Measurements from ENCODE around the gene SSBP3. TPM values are rescaled to one million over a fixed set of nuclear protein-coding genes. Genes with fewer than 3 reads are reported as not detected.
A peak's percentile ranks its signal among the peaks of the same experiment; 100 is the strongest.
"Not testable (repeated sequence)": the region's sequence is repeated elsewhere in the genome, so short reads cannot be mapped to it uniquely, and the experiment has no call there.

Gene SSBP3
- 14.5 and 18.3 TPM in 2 replicates for total RNA-seq

- Histone ChIP-seq H3K4me3 (ENCODE audit: insufficient read depth, low read length) (peak within 1 kb of the TSS; percentile 80), H2AFZ (ENCODE audit: low read length) (peak within 1 kb of the TSS; percentile 90), H3K9me3 (ENCODE audit: low read depth, low read length) (no peaks in the 10 kb centered on the region), H3K27me3 (ENCODE audit: insufficient read depth, low read length) (no peaks in the 10 kb centered on the region), H4K20me1 (ENCODE audit: insufficient read depth, low read length) (peaks cover 14% of the 10 kb centered on the region), H3K36me3 (ENCODE audit: insufficient read depth, low read length) (peaks cover 7% of the 10 kb centered on the region), H3K27ac (ENCODE audit: low read depth, low read length) (peak within 1 kb of the TSS; percentile 24), H3K4me2 (ENCODE audit: insufficient read depth, low read length) (peak within 1 kb of the TSS; percentile 92), H3K4me1 (ENCODE audit: insufficient read depth, low read length) (peaks cover 40% of the 10 kb centered on the region), H3K79me2 (ENCODE audit: insufficient read depth, low read length) (peaks cover 29% of the 10 kb centered on the region)
- peak; percentile 100 for DNase-seq (ENCODE audit: insufficient read length, low spot score, missing footprints)
- no peak for TF ChIP-seq CTCF (IDR thresholded peaks at IDR 0.05; ENCODE audit: extremely low read depth, low read depth, low read length)
These were observed at the start of gene SSBP3 for GRCh38 chr1:54406339-54407153. Gene SSBP3, minus strand, starts transcription at chr1:54406394.

- no peaks in the 10 kb centered on the region for H3K36me3 ChIP-seq (ENCODE audit: insufficient read depth, low read length)
- DNase-seq (ENCODE audit: insufficient read length, low spot score, missing footprints), result no peak
- no peak for TF ChIP-seq CTCF (IDR thresholded peaks at IDR 0.05; ENCODE audit: extremely low read depth, low read depth, low read length)
These were observed 47.3 kb upstream of the SSBP3 start for GRCh38 chr1:54453509-54453908.

GRCh38 chr1:54453022-54453421 is 46.8 kb upstream of the SSBP3 start:
- Histone ChIP-seq H3K27ac (ENCODE audit: low read depth, low read length) (no peak overlapping the region), H3K4me3 (ENCODE audit: insufficient read depth, low read length) (no peak overlapping the region), H2AFZ (ENCODE audit: low read length) (no peak overlapping the region), H4K20me1 (ENCODE audit: insufficient read depth, low read length) (no peaks in the 10 kb centered on the region), H3K79me2 (ENCODE audit: insufficient read depth, low read length) (no peaks in the 10 kb centered on the region), H3K27me3 (ENCODE audit: insufficient read depth, low read length) (no peaks in the 10 kb centered on the region), H3K4me1 (ENCODE audit: insufficient read depth, low read length) (no peaks in the 10 kb centered on the region), H3K36me3 (ENCODE audit: insufficient read depth, low read length) (no peaks in the 10 kb centered on the region), H3K9me3 (ENCODE audit: low read depth, low read length) (no peaks in the 10 kb centered on the region), H3K4me2 (ENCODE audit: insufficient read depth, low read length) (no peak overlapping the region)
- no peak for TF ChIP-seq CTCF (IDR thresholded peaks at IDR 0.05; ENCODE audit: extremely low read depth, low read depth, low read length)
- DNase-seq (ENCODE audit: insufficient read length, low spot score, missing footprints), result peak; percentile 76

More at GRCh38 chr1:54453509-54453908, 47.3 kb upstream of the SSBP3 start:
- Histone ChIP-seq H2AFZ (ENCODE audit: low read length) (no peak overlapping the region), H3K79me2 (ENCODE audit: insufficient read depth, low read length) (no peaks in the 10 kb centered on the region), H4K20me1 (ENCODE audit: insufficient read depth, low read length) (no peaks in the 10 kb centered on the region), H3K27ac (ENCODE audit: low read depth, low read length) (no peak overlapping the region), H3K27me3 (ENCODE audit: insufficient read depth, low read length) (no peaks in the 10 kb centered on the region), H3K4me1 (ENCODE audit: insufficient read depth, low read length) (no peaks in the 10 kb centered on the region), H3K4me2 (ENCODE audit: insufficient read depth, low read length) (no peak overlapping the region), H3K4me3 (ENCODE audit: insufficient read depth, low read length) (no peak overlapping the region), H3K9me3 (ENCODE audit: low read depth, low read length) (no peaks in the 10 kb centered on the region)

- H3K27ac ChIP-seq (ENCODE audit: low read depth, low read length); H3K27me3 ChIP-seq (ENCODE audit: insufficient read depth, low read length); H3K9me3 ChIP-seq (ENCODE audit: low read depth, low read length); H3K4me1 ChIP-seq (ENCODE audit: insufficient read depth, low read length); H3K4me3 ChIP-seq (ENCODE audit: insufficient read depth, low read length); H4K20me1 ChIP-seq (ENCODE audit: insufficient read depth, low read length); DNase-seq (ENCODE audit: insufficient read length, low spot score, missing footprints); H3K79me2 ChIP-seq (ENCODE audit: insufficient read depth, low read length); H2AFZ ChIP-seq (ENCODE audit: low read length); H3K36me3 ChIP-seq (ENCODE audit: insufficient read depth, low read length); H3K4me2 ChIP-seq (ENCODE audit: insufficient read depth, low read length): not testable (repeated sequence)
These were observed 43.2 kb upstream of the SSBP3 start for GRCh38 chr1:54449431-54449830.

- not testable (repeated sequence) for H3K4me1 ChIP-seq (ENCODE audit: insufficient read depth, low read length); H3K27me3 ChIP-seq (ENCODE audit: insufficient read depth, low read length); H4K20me1 ChIP-seq (ENCODE audit: insufficient read depth, low read length); H3K27ac ChIP-seq (ENCODE audit: low read depth, low read length); H3K4me2 ChIP-seq (ENCODE audit: insufficient read depth, low read length); H3K4me3 ChIP-seq (ENCODE audit: insufficient read depth, low read length); H2AFZ ChIP-seq (ENCODE audit: low read length); DNase-seq (ENCODE audit: insufficient read length, low spot score, missing footprints); H3K9me3 ChIP-seq (ENCODE audit: low read depth, low read length); H3K36me3 ChIP-seq (ENCODE audit: insufficient read depth, low read length); H3K79me2 ChIP-seq (ENCODE audit: insufficient read depth, low read length)
These were observed 42.6 kb upstream of the SSBP3 start for GRCh38 chr1:54448801-54449200.

GRCh38 chr1:54447081-54447480 is 40.9 kb upstream of the SSBP3 start:
- H3K9me3 ChIP-seq (ENCODE audit: low read depth, low read length); DNase-seq (ENCODE audit: insufficient read length, low spot score, missing footprints); H3K4me2 ChIP-seq (ENCODE audit: insufficient read depth, low read length); H3K27ac ChIP-seq (ENCODE audit: low read depth, low read length); H3K36me3 ChIP-seq (ENCODE audit: insufficient read depth, low read length); H3K4me1 ChIP-seq (ENCODE audit: insufficient read depth, low read length); H3K27me3 ChIP-seq (ENCODE audit: insufficient read depth, low read length); H3K4me3 ChIP-seq (ENCODE audit: insufficient read depth, low read length); H2AFZ ChIP-seq (ENCODE audit: low read length); H4K20me1 ChIP-seq (ENCODE audit: insufficient read depth, low read length); H3K79me2 ChIP-seq (ENCODE audit: insufficient read depth, low read length): not testable (repeated sequence)

Measured in osteoblast (primary cell).